GM12878 (cell line): ENCODE data around the gene PPP4R1. TPM values are rescaled to one million over a fixed set of nuclear protein-coding genes. Genes with fewer than 3 reads are reported as not detected.

Experiments used
- ATAC-seq: fragments of 200-7000 bp; cut with Tn5 transposase; 3 replicates; pipeline ENCODE4 v1.9.1; 2020; ENCODE audit warnings: mild to moderate bottlenecking, moderate library complexity
- BruUV-seq: library from RNA; stranded (reverse); fragments of 400-500 nt; replicated peaks from 2 replicates; lab custom pipeline; 2021; lab: Mats Ljungman, UMichigan
- CTCF ChIA-PET: fragments of 300-600 bp; sonication (Branson Sonifier 250); formaldehyde crosslinking; extraction: SDS; loops from one replicate; lab custom pipeline; 2021; ENCODE audit warnings: inconsistent platforms; lab: Yijun Ruan, JAX
- POLR2A ChIA-PET: fragments of 350-600 bp; formaldehyde crosslinking; extraction: SDS; loops from one replicate; lab custom pipeline; 2021; ENCODE audit warnings: inconsistent platforms; lab: Charles Lee
- RAD21 ChIA-PET: fragments of 300-600 bp; sonication (Branson Sonifier 250); formaldehyde crosslinking; loops from one replicate; lab custom pipeline; 2023; ENCODE audit warnings: antibody characterized with exemption; ENCODE audit not compliant: unreplicated experiment; lab: Charles Lee
- SMC1A ChIA-PET: fragments of 300-600 bp; sonication (Branson Sonifier 250); formaldehyde crosslinking; loops from one replicate; lab custom pipeline; 2023; ENCODE audit not compliant: unreplicated experiment, uncharacterized antibody; lab: Charles Lee
- DNase-seq: peaks from one replicate; pipeline ENCODE4 v3.0.0-alpha.2; 2011; ENCODE audit warnings: low read depth, low spot score
- FAIRE-seq: peaks from 3 replicates; lab custom pipeline; 2011; peaks lifted over from hg19 to GRCh38; lab: Jason Lieb, UNC
- H2AFZ ChIP-seq: 2 replicates; pipeline ENCODE4 v1.6.0; 2011; ENCODE audit warnings: low read depth, low read length, control low read depth; ENCODE audit not compliant: control insufficient read depth
- H3K27ac ChIP-seq: 2 replicates; pipeline ENCODE4 v1.5.1; 2011; ENCODE audit warnings: control low read depth; ENCODE audit not compliant: control insufficient read depth, insufficient read depth
- H3K27me3 ChIP-seq, 2 experiments: replicated peaks in 1 of 2; 2 replicates each; pipeline versions ENCODE4 v1.6.0 to v1.6.1; 2011; ENCODE audit warnings: low read length in 1 of 2; ENCODE audit not compliant: control insufficient read depth in 2 of 2, insufficient read depth in 2 of 2
- H3K36me3 ChIP-seq, 2 experiments: 2 replicates each; pipeline ENCODE4 v1.5.1; 2011; ENCODE audit warnings: low read length in 1 of 2; ENCODE audit not compliant: control insufficient read depth in 2 of 2, insufficient read depth in 2 of 2
- H3K4me1 ChIP-seq: 2 replicates; pipeline ENCODE4 v1.6.1; 2011; ENCODE audit warnings: mild to moderate bottlenecking, low read length, moderate library complexity, mixed read lengths; ENCODE audit not compliant: control insufficient read depth, insufficient read depth
- H3K4me2 ChIP-seq: 2 replicates; pipeline ENCODE4 v1.6.0; 2011; ENCODE audit warnings: control low read depth; ENCODE audit not compliant: control insufficient read depth, insufficient read depth
- H3K4me3 ChIP-seq: fragments of 200-600 bp; sonication (generic); 2 replicates; pipeline ENCODE4 v1.5.1; 2016
- H3K79me2 ChIP-seq: 2 replicates; pipeline ENCODE4 v1.6.0; 2011; ENCODE audit warnings: low read length; ENCODE audit not compliant: control insufficient read depth, insufficient read depth
- H3K9ac ChIP-seq: 2 replicates; pipeline ENCODE4 v1.8.0; 2011; ENCODE audit warnings: low read length, control low read depth, mixed read lengths; ENCODE audit not compliant: control insufficient read depth, insufficient read depth
- H3K9me3 ChIP-seq: replicated peaks from 3 replicates; pipeline ENCODE4 v1.5.1; 2011; ENCODE audit warnings: mild to moderate bottlenecking, low read length; ENCODE audit not compliant: control insufficient read depth, insufficient read depth
- H4K20me1 ChIP-seq: 2 replicates; pipeline ENCODE4 v1.6.0; 2011; ENCODE audit not compliant: control insufficient read depth, insufficient read depth
- BCLAF1 ChIP-seq: fragments of 450-650 bp; IDR thresholded peaks from 2 replicates; pipeline ENCODE4 v1.6.1; 2017; ENCODE audit warnings: antibody characterized with exemption, mild to moderate bottlenecking, moderate library complexity
- FOXM1 ChIP-seq: IDR thresholded peaks from 2 replicates; pipeline ENCODE4 v1.6.1; 2012; ENCODE audit warnings: low read depth, mild to moderate bottlenecking, inconsistent platforms, low read length, moderate library complexity
- GATAD2B ChIP-seq: fragments of 450-650 bp; conservative IDR thresholded peaks from 2 replicates; pipeline ENCODE4 v1.6.1; 2017; ENCODE audit warnings: low read depth, mild to moderate bottlenecking, moderate library complexity
- JUND ChIP-seq: IDR thresholded peaks from 2 replicates; pipeline ENCODE4 v1.6.1; 2012; ENCODE audit warnings: low read depth, mild to moderate bottlenecking, low read length, improper control_type of control experiment, moderate library complexity
- NR2C1 ChIP-seq: fragments of 450-650 bp; IDR thresholded peaks from 2 replicates; pipeline ENCODE4 v1.6.1; 2017; ENCODE audit warnings: antibody characterized with exemption, mild to moderate bottlenecking, moderate library complexity
- RAD21 ChIP-seq: IDR thresholded peaks from 2 replicates; pipeline ENCODE4 v1.6.1; 2011; ENCODE audit warnings: mild to moderate bottlenecking, low read depth, low read length, moderate library complexity; ENCODE audit not compliant: insufficient read depth
- ZNF622 ChIP-seq: fragments of 450-650 bp; IDR thresholded peaks from 2 replicates; pipeline ENCODE4 v1.6.1; 2017; ENCODE audit warnings: mild to moderate bottlenecking, inconsistent platforms
- WGBS: methylation state at CpG from one replicate; pipeline ENCODE4 v1.1.6; 2016; ENCODE audit warnings: low lambda C conversion rate; ENCODE audit not compliant: insufficient replicate concordance, insufficient coverage; ENCODE audit errors: missing lambda C conversion rate; 5-methylcytosine and 5-hydroxymethylcytosine counted together
- in situ Hi-C: fragments of 300-500 bp; cut with MboI; formaldehyde crosslinking; loops from 9 replicates; pipeline ENCODE4 v1.14.3; 2018; ENCODE audit warnings: mixed read lengths
- intact Hi-C: fragments of 100-400 bp; cut with micrococcal nuclease; formaldehyde crosslinking; loops from one replicate; pipeline ENCODE4 v1.14.2; 2022; ENCODE audit not compliant: unreplicated experiment
- polyA plus RNA-seq, 11 experiments: library from polyadenylated mRNA; depleted of rRNA in 4 of 11; unstranded in 6 of 11; stranded (reverse) in 5 of 11; fragments of >200 nt; fragmentation: Nextera tagmentation in 4 of 11; fragmentation: Illumina TruSeq in 1 of 11; extraction: Ambion mirVana in 4 of 11; extraction: Trizol in 1 of 11; gene quantifications; 1 replicate in 1 of 11; 2 replicates in 10 of 11; pipeline versions ENCODE4 v1.2.1 to v1.2.3, GENCODE V29; 2011 to 2016; ENCODE audit warnings: inconsistent platforms in 2 of 11, missing spikeins in 2 of 11, low read depth in 1 of 11
- total RNA-seq, 4 experiments: library from RNA; depleted of rRNA in 3 of 4; stranded (reverse); fragments of >200 nt in 3 of 4; fragmentation: Illumina TruSeq in 1 of 4; extraction: Trizol in 1 of 4; gene quantifications; 2 replicates each; pipeline versions ENCODE4 v1.2.1 to v1.2.3, GENCODE V29; 2013 to 2021

PPP4R1 gene
- total and polyA plus RNA-seq, 10 of the 15 experiments (the other 5 are each of a cell fraction or from before 2014, with no cell fraction given), result 10.9 to 44.4 (median 26.0) TPM

GRCh38 chr18:9615280-9615797 is 980 bp upstream of the PPP4R1 start:
- H3K79me2 ChIP-seq, result peaks cover 19% of the 10 kb centered on the region
- SMC1A ChIA-PET, result interaction anchor here (1.1 kb wide), 2 partner anchors 20 to 58 kb away, joined by 3 to 4 read pairs; no protein-coding TSS in a partner anchor
- DNase-seq, result no peak
- WGBS, result 64% methylated on average over 13 of the region's 13 CpGs
- TF ChIP-seq RAD21 (no peak), JUND (no peak), ZNF622 (no peak), NR2C1 (no peak), GATAD2B (no peak), FOXM1 (no peak), BCLAF1 (no peak)
- H3K27ac ChIP-seq, result peak overlapping the region; percentile 2; the same call in 1 of the 2 replicates
- TSS peak; percentile 62 for BruUV-seq
- CTCF ChIA-PET, result interaction anchor here (0.5 to 1.5 kb wide), 4 partner anchors 12 to 961 kb away, joined by 3 to 4 read pairs (median 3); no protein-coding TSS in a partner anchor
- peak overlapping the region; percentile 51; the same call in 1 of the 2 replicates for H3K4me3 ChIP-seq
- FAIRE-seq, result no peak
- in situ Hi-C loops, result loop anchor here (25.0 kb wide), 1 partner anchor 297 kb away; the partner anchor contains the start of gene VAPA
- H3K27me3 ChIP-seq, result no peaks in the 10 kb centered on the region
- POLR2A ChIA-PET, result interaction anchor here (0.6 kb wide), 1 partner anchor 58 kb away, joined by 3 read pairs; no protein-coding TSS in a partner anchor
- H2AFZ ChIP-seq, result peak overlapping the region; percentile 81
- peak overlapping the region; percentile 74 for H3K4me2 ChIP-seq
- peaks cover 10% of the 10 kb centered on the region; the same call in 1 of the 2 replicates for H3K4me1 ChIP-seq
- peak overlapping the region; percentile 56 for H3K9ac ChIP-seq
- ATAC-seq, result no peak
- intact Hi-C loops, result loop anchor here (10.0 kb wide), 1 partner anchor 89 kb away; the partner anchor contains the start of gene RAB31
- no peaks in the 10 kb centered on the region; a peak in 1 of 4 replicates for H3K36me3 ChIP-seq
- RAD21 ChIA-PET, result interaction anchor here (0.8 to 2.5 kb wide), 3 partner anchors 21 to 500 kb away, joined by 3 to 9 read pairs (median 3); no protein-coding TSS in a partner anchor
- 0 out of 2 replicates have a peak, but pooled peaks cover 3% of the 10 kb centered on the region for H4K20me1 ChIP-seq
- H3K9me3 ChIP-seq, result no peaks in the 10 kb centered on the region
